ENCODE results near the gene NECAP2.

DNA sequence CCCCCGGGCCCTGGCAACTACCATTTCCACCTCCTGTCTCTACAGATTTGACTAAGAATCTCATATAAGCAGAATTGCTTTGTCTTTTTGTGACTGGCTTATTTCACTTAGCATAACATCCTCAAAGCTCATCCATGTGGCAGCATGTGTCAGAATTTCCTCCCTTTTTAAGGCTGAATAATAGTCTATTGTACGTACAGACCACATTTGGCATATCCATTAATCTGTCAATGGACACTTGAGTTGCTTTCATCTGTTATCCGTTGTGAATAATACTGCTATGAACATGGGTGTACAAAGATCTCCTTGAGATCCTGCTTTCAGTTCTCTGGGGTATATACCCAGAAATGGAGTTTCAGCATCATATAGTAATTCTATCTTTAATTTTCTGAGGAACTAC lies 27.3 kb upstream of the NECAP2 start:
- no peak for TF ChIP-seq POLR2AphosphoS5 (IDR thresholded peaks at IDR 0.05)
- TF ChIP-seq, protein P1, sequence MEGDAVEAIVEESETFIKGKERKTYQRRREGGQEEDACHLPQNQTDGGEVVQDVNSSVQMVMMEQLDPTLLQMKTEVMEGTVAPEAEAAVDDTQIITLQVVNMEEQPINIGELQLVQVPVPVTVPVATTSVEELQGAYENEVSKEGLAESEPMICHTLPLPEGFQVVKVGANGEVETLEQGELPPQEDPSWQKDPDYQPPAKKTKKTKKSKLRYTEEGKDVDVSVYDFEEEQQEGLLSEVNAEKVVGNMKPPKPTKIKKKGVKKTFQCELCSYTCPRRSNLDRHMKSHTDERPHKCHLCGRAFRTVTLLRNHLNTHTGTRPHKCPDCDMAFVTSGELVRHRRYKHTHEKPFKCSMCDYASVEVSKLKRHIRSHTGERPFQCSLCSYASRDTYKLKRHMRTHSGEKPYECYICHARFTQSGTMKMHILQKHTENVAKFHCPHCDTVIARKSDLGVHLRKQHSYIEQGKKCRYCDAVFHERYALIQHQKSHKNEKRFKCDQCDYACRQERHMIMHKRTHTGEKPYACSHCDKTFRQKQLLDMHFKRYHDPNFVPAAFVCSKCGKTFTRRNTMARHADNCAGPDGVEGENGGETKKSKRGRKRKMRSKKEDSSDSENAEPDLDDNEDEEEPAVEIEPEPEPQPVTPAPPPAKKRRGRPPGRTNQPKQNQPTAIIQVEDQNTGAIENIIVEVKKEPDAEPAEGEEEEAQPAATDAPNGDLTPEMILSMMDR (IDR thresholded peaks at IDR 0.05): no peak
- no peak for TF ChIP-seq EP300 (IDR thresholded peaks at IDR 0.05)
- no peak for TF ChIP-seq POLR2A (IDR thresholded peaks at IDR 0.05; ENCODE audit: low read depth)

Data from esophagus muscularis mucosa (tissue), 4 donors.